Ectodermal cell (in vitro differentiated cells): ENCODE data around the gene ZFP36L2.

Source experiments
- H3K27ac ChIP-seq: 2 replicates; pipeline ENCODE4 v1.7.0; 2013; ENCODE audit warnings: mild to moderate bottlenecking, low read depth, low read length; ENCODE audit not compliant: insufficient read depth, poor library complexity, severe bottlenecking
- H3K27me3 ChIP-seq: 2 replicates; pipeline ENCODE4 v1.7.0; 2013; ENCODE audit warnings: mild to moderate bottlenecking, low read length; ENCODE audit not compliant: insufficient read depth, control insufficient read depth, poor library complexity, severe bottlenecking
- H3K36me3 ChIP-seq: one replicate; pipeline ENCODE4 v1.7.0; 2013; ENCODE audit warnings: low read length; ENCODE audit not compliant: control insufficient read depth, insufficient read depth
- H3K4me1 ChIP-seq: one replicate; pipeline ENCODE4 v1.7.0; 2013; ENCODE audit warnings: low read length; ENCODE audit not compliant: control insufficient read depth, insufficient read depth
- H3K4me3 ChIP-seq: 2 replicates; pipeline ENCODE4 v1.7.0; 2013; ENCODE audit warnings: low read depth, low read length, control low read depth; ENCODE audit not compliant: insufficient read depth
- H3K9me3 ChIP-seq: 2 replicates; pipeline ENCODE4 v1.7.0; 2013; ENCODE audit warnings: mild to moderate bottlenecking, low read length, moderate library complexity; ENCODE audit not compliant: control insufficient read depth
- WGBS, 2 experiments: methylation state at CpG; one replicate each; pipeline ENCODE4 v1.1.7; 2013; ENCODE audit warnings: missing lambda C conversion rate in 2 of 2; 5-methylcytosine and 5-hydroxymethylcytosine counted together

The ZFP36L2 gene

GRCh38 chr2:43186679-43187374, 39.6 kb downstream of the ZFP36L2 start:
- H3K27ac ChIP-seq, result no peak overlapping the region
- H3K4me1 ChIP-seq, result no peaks in the 10 kb centered on the region
- no peaks in the 10 kb centered on the region for H3K27me3 ChIP-seq
- H3K9me3 ChIP-seq, result no peaks in the 10 kb centered on the region
- WGBS, 2 experiments, result 52 to 55% methylated on average over 12 of the region's 12 CpGs
- H3K36me3 ChIP-seq, result no peaks in the 10 kb centered on the region
- H3K4me3 ChIP-seq, result no peak overlapping the region

- Histone ChIP-seq H3K4me3 (no peak overlapping the region), H3K36me3 (no peaks in the 10 kb centered on the region), H3K9me3 (no peaks in the 10 kb centered on the region), H3K27ac (no peak overlapping the region), H3K27me3 (no peaks in the 10 kb centered on the region), H3K4me1 (no peaks in the 10 kb centered on the region)
- 96 to 97% methylated on average over 6 of the region's 6 CpGs for WGBS, 2 experiments
Observed at GRCh38 chr2:43186321-43186678, 40.1 kb downstream of the ZFP36L2 start.

- H3K27me3 ChIP-seq, result no peaks in the 10 kb centered on the region
- no peak overlapping the region for H3K4me3 ChIP-seq
- peaks cover 5% of the 10 kb centered on the region for H3K4me1 ChIP-seq
- H3K9me3 ChIP-seq, result no peaks in the 10 kb centered on the region
- H3K36me3 ChIP-seq, result no peaks in the 10 kb centered on the region
- WGBS, 2 experiments, result 84 to 87% methylated on average over 4 of the region's 4 CpGs
- no peak overlapping the region for H3K27ac ChIP-seq
Observed at GRCh38 chr2:43185146-43185545, 41.3 kb downstream of the ZFP36L2 start.

- Histone ChIP-seq H3K4me1 (peaks cover 11% of the 10 kb centered on the region), H3K4me3 (no peak overlapping the region), H3K27ac (no peak overlapping the region), H3K27me3 (no peaks in the 10 kb centered on the region), H3K36me3 (no peaks in the 10 kb centered on the region), H3K9me3 (no peaks in the 10 kb centered on the region)
- 83 to 86% methylated on average over 12 of the region's 12 CpGs for WGBS, 2 experiments
Observed at GRCh38 chr2:43184339-43184895, 42.0 kb downstream of the ZFP36L2 start.

- H3K4me1 ChIP-seq, result peaks cover 18% of the 10 kb centered on the region
- no peak overlapping the region for H3K4me3 ChIP-seq
- 55% methylated on average over 5 of the region's 5 CpGs for WGBS, 2 experiments
- no peaks in the 10 kb centered on the region for H3K36me3 ChIP-seq
- H3K9me3 ChIP-seq, result no peaks in the 10 kb centered on the region
- no peak overlapping the region for H3K27ac ChIP-seq
- no peaks in the 10 kb centered on the region for H3K27me3 ChIP-seq
Observed at GRCh38 chr2:43183743-43184142, 42.7 kb downstream of the ZFP36L2 start.

GRCh38 chr2:43180897-43181296, 45.5 kb downstream of the ZFP36L2 start:
- Histone ChIP-seq H3K4me3 (no peak overlapping the region), H3K27ac (no peak overlapping the region), H3K36me3 (no peaks in the 10 kb centered on the region), H3K9me3 (no peaks in the 10 kb centered on the region), H3K4me1 (peaks cover 24% of the 10 kb centered on the region), H3K27me3 (no peaks in the 10 kb centered on the region)
- 93 to 94% methylated on average over 8 of the region's 8 CpGs for whole genome bisulfite sequencing, 2 experiments

- no peak overlapping the region for H3K27ac ChIP-seq
- H3K9me3 ChIP-seq, result no peaks in the 10 kb centered on the region
- H3K4me3 ChIP-seq, result no peak overlapping the region
- no peaks in the 10 kb centered on the region for H3K36me3 ChIP-seq
- H3K4me1 ChIP-seq, result peaks cover 24% of the 10 kb centered on the region
- H3K27me3 ChIP-seq, result no peaks in the 10 kb centered on the region
- 13 to 14% methylated on average over 8 of the region's 8 CpGs for WGBS, 2 experiments
Observed at GRCh38 chr2:43179942-43180341, 46.5 kb downstream of the ZFP36L2 start.

- WGBS, 2 experiments, result 22 to 23% methylated on average over 18 of the region's 18 CpGs
- Histone ChIP-seq H3K4me1 (peaks cover 24% of the 10 kb centered on the region), H3K9me3 (no peaks in the 10 kb centered on the region), H3K4me3 (no peak overlapping the region), H3K27ac (peak overlapping the region; percentile 41), H3K36me3 (no peaks in the 10 kb centered on the region), H3K27me3 (no peaks in the 10 kb centered on the region)
Observed at GRCh38 chr2:43178602-43179542, 47.5 kb downstream of the ZFP36L2 start.

- Histone ChIP-seq H3K27ac (no peak overlapping the region), H3K4me3 (no peak overlapping the region), H3K36me3 (no peaks in the 10 kb centered on the region), H3K27me3 (no peaks in the 10 kb centered on the region), H3K9me3 (no peaks in the 10 kb centered on the region), H3K4me1 (peaks cover 24% of the 10 kb centered on the region)
- 85 to 86% methylated on average over 7 of the region's 7 CpGs for WGBS, 2 experiments
Observed at GRCh38 chr2:43178055-43178598, 48.3 kb downstream of the ZFP36L2 start.

GRCh38 chr2:43176449-43176848, 50.0 kb downstream of the ZFP36L2 start:
- H3K9me3 ChIP-seq, result no peaks in the 10 kb centered on the region
- H3K4me1 ChIP-seq, result peaks cover 24% of the 10 kb centered on the region
- no peaks in the 10 kb centered on the region for H3K36me3 ChIP-seq
- WGBS, 2 experiments, result 87 to 94% methylated on average over 1 of the region's 1 CpG
- no peaks in the 10 kb centered on the region for H3K27me3 ChIP-seq
- no peak overlapping the region for H3K27ac ChIP-seq
- no peak overlapping the region for H3K4me3 ChIP-seq
